A673 (cell line): ENCODE data around the gene KLHL5.

Source experiments
- EZH2 ChIP-seq: fragments of 200-600 bp; sonication (generic); IDR thresholded peaks from 2 replicates; pipeline ENCODE4 v1.6.1; 2017; ENCODE audit warnings: borderline replicate concordance, low read depth, mild to moderate bottlenecking, mixed read lengths, antibody characterized with exemption, low read length; ENCODE audit not compliant: poor library complexity, severe bottlenecking
- TF ChIP-seq, protein P1 (sequence below): fragments of 300-800, 200-600 bp; sonication (generic); conservative IDR thresholded peaks from 2 replicates; pipeline ENCODE4 v1.5.1; 2017; ENCODE audit warnings: low read depth, mild to moderate bottlenecking, antibody characterized with exemption, low read length, moderate library complexity, mixed read lengths

DNA sequence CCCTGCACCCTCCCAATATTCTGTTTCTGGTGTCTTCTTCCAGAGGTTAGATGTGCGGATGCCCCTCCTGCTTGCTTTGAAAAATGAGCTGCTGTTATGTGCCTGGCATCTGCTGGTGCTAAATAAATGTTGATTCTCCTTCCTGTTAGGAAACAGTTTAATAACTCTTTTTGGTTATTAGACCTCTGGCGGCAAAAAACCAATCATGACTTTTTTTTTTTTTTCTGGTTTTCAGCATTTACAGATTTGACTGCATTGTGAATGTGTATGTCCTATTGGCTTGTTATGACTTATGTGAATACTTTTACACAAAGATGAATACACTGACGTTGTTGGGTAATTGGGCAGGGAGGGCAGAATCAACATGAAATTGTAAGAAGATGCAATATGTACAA is 16.2 kb upstream of the KLHL5 start:
- TF ChIP-seq, protein P1, sequence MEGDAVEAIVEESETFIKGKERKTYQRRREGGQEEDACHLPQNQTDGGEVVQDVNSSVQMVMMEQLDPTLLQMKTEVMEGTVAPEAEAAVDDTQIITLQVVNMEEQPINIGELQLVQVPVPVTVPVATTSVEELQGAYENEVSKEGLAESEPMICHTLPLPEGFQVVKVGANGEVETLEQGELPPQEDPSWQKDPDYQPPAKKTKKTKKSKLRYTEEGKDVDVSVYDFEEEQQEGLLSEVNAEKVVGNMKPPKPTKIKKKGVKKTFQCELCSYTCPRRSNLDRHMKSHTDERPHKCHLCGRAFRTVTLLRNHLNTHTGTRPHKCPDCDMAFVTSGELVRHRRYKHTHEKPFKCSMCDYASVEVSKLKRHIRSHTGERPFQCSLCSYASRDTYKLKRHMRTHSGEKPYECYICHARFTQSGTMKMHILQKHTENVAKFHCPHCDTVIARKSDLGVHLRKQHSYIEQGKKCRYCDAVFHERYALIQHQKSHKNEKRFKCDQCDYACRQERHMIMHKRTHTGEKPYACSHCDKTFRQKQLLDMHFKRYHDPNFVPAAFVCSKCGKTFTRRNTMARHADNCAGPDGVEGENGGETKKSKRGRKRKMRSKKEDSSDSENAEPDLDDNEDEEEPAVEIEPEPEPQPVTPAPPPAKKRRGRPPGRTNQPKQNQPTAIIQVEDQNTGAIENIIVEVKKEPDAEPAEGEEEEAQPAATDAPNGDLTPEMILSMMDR: no peak
- no peak for TF ChIP-seq EZH2
